ENCODE results near the gene MBNL3.

Gene MBNL3

DNA sequence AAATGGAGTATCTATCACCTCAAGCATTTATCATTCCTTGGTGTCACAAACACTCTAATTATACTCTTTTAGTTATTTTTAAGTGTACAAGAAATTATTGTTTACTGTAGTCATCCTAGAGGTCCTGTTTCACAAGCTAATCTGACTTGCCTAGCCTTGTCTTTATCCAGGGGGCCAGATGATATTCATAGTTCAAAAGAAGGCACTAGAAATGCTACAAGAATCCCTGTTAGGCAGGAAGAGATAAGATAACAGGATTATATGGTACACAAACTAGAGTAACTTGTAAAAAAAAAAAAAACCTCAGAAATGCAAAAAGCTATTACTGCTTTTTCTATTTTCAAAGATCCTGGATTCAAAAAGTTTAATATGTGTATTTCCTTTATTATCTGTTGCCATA, 95.8 kb downstream of the MBNL3 start:
- TF ChIP-seq CTCF (IDR thresholded peaks at IDR 0.05; ENCODE audit: low read depth, low read length), result no peak
- DNase-seq (ENCODE audit: low read depth in 2 of 2), result no peak
- no peak overlapping the region for H3K4me3 ChIP-seq (replicated peaks in 1 of 2; ENCODE audit: low read depth in 2 of 2, low read length in 2 of 2)

DNA sequence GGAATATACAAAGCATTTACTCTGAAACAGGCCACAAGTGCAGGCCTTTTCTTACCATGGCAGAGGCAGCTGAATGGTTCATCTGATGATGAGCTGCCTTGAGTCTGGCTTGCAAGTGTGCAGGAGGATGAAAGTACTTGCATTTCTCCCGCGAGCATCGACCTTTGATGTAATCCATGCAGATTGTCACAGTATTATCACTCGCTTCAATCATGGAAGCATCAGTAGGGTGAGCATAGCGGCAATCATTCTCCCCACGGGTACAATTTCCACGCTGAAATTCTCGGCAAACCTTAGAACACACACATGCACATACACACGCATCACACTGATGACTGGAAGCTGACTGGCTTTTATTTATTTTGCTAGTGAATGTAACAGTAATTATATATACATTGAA, 98.0 kb downstream of the MBNL3 start:
- no peak for TF ChIP-seq CTCF (IDR thresholded peaks at IDR 0.05; ENCODE audit: low read depth, low read length)
- DNase-seq (ENCODE audit: low read depth in 2 of 2), result no peak
- no peak overlapping the region for H3K4me3 ChIP-seq (replicated peaks in 1 of 2; ENCODE audit: low read depth in 2 of 2, low read length in 2 of 2)

DNA sequence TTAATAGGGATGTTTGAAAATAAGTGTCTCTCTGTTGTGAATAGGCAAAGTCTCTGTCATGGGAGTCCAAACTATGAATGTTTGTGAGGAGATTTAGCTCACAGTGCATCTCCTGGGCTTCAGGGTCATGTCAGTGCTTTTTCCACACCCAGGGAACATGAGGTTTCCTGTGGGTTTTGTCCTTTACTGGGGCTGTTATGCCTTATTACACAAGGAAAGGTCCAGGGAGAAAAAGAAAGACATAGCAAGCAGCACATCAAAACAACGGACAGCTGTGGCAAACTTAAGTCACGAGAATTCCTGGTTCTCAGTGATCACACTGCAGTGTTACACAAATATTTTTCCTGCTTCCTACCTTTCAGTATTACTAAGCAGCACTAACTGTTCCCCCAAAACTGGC, 99.4 kb downstream of the MBNL3 start:
- DNase-seq (ENCODE audit: low read depth in 2 of 2), result no peak
- TF ChIP-seq CTCF (IDR thresholded peaks at IDR 0.05; ENCODE audit: low read depth, low read length), result no peak
- H3K4me3 ChIP-seq (replicated peaks in 1 of 2; ENCODE audit: low read depth in 2 of 2, low read length in 2 of 2), result no peak overlapping the region

DNA sequence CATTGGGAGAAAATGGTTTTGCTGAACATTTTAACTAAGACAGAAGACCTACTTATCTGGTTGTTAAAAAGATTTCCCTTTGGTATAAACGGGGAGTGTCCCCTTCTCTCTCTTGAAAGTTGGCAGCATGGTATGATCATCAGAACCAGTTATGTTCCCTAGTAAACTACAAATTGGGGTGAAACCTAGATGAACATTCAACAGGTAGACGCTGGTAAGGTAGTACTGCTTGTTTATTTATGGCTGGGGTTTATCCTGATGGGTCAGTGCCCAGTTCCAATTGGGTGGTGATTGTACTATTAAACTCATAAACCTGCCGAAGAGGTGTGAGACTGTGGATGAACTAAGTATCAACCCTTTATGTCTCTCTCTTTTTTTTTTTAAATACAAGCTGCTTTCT, 100.5 kb downstream of the MBNL3 start:
- H3K4me3 ChIP-seq (replicated peaks in 1 of 2; ENCODE audit: low read depth in 2 of 2, low read length in 2 of 2), result no peak overlapping the region
- DNase-seq (ENCODE audit: low read depth in 2 of 2), result no peak
- TF ChIP-seq CTCF (IDR thresholded peaks at IDR 0.05; ENCODE audit: low read depth, low read length), result no peak

DNA sequence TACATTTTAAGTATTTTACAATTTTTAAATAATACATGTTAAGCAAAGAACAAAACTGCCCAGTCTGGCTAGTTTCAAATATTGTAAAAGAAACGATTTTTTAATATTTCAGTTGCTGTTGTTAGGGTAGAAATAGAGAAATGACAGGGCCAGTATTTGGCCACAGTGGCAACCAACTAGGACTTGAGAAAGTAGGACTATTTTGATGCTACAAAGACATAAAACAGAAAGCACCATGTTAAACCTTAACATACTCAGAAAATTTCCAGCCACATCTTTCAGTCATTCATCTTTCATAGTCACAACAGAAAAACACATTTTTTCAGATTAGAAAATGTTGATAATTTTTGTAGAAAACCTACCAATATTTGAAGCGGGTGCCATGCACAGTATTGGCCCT, 104.5 kb downstream of the MBNL3 start:
- TF ChIP-seq CTCF (IDR thresholded peaks at IDR 0.05; ENCODE audit: low read depth, low read length), result no peak
- no peak overlapping the region for H3K4me3 ChIP-seq (replicated peaks in 1 of 2; ENCODE audit: low read depth in 2 of 2, low read length in 2 of 2)
- DNase-seq (ENCODE audit: low read depth in 2 of 2), result no peak

DNA sequence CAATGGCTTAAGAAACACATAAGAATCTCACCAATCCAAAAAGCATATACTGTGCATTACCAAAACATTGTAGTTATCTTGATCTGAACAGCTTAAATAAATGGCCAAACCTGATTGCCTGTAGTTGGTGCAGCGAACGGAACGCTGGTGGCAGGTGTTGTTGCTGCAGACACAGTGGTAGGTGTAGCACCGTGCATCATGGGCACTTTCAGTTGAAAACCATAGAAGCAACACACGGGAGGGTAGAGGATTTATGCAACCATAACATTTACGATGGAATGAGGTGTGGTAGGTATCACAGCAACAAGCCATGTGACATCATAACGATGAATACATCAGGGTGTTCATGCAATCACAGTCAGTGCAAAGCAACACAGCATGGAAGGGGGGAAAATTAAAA, 106.8 kb downstream of the MBNL3 start:
- no peak overlapping the region for H3K4me3 ChIP-seq (replicated peaks in 1 of 2; ENCODE audit: low read depth in 2 of 2, low read length in 2 of 2)
- TF ChIP-seq CTCF (IDR thresholded peaks at IDR 0.05; ENCODE audit: low read depth, low read length), result no peak
- DNase-seq (ENCODE audit: low read depth in 2 of 2), result no peak

DNA sequence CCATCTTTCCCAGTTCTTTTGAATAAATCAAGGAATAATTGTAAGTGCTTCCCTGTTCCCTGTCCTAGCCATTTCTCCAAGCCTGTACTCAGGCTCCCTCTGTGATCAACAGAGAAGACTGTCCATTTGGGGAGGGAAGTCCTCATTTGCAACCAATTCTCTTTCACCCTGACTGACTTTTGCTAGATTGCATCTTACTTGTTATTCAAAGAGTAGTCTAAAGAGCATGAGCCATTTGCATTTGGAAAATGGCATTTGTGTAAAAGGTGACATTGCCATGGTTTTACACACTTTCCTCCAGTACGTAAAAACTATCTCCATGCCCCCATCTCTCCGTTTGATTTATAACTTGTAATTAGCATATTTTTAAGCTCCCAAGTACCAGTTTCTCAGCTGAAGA, 110.6 kb downstream of the MBNL3 start:
- TF ChIP-seq CTCF (IDR thresholded peaks at IDR 0.05; ENCODE audit: low read depth, low read length), result no peak
- no peak for DNase-seq (ENCODE audit: low read depth in 2 of 2)
- no peak overlapping the region for H3K4me3 ChIP-seq (replicated peaks in 1 of 2; ENCODE audit: low read depth in 2 of 2, low read length in 2 of 2)
